Spleen (tissue), 7 donors: ENCODE data around the gene SLC46A1.

Source experiments
- POLR2A ChIP-seq, 3 donors: fragments of 450-650 bp; IDR thresholded peaks; one replicate each; pipeline ENCODE4 v1.5.1; 2017; ENCODE audit warnings: antibody characterized with exemption in 3 of 3, mild to moderate bottlenecking in 1 of 3
- TF ChIP-seq, protein P1 (sequence below), 11 experiments: fragments of 200-600 bp in 7 of 11; fragments of 450-650 bp in 4 of 11; sonication (generic) in 4 of 11; IDR thresholded peaks in 8 of 11; conservative IDR thresholded peaks in 3 of 11; 1 replicate in 7 of 11; 2 replicates in 4 of 11; pipeline versions ENCODE4 v1.4.0 to v1.8.0; 2016 to 2021; ENCODE audit warnings: antibody characterized with exemption in 11 of 11, inconsistent platforms in 4 of 11, mild to moderate bottlenecking in 1 of 11
- donor health status: DM: no; HTN: no; CAD: no; lungs with moderate emphysema.
- donor health status: DM: no; HTN: no; CAD: no.
- donor health status: DM: no; HTN: no; CAD: no.

DNA sequence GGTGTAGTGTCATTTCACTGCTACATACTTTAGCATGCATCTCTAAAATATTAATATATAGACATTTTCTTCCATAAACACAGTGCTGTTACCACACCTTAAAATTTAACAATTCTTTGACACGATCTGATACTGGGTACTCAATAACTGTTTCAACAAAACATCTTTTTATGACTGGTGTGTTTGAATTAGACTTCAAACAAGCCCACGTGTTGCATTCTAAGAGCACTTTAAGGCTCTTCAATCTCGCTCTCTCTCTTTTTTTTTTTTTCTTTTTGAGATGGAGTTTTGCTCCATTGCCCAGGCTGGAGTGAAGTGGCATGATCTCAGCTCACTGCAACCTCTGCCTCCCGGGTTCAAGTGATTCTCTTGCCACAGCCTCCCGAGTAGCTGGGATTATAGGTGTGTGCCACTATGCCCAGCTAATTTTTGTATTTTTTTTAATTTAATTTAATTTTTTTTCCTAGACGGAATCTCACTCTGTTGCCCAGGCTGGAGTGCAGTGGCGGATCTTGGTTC, 15.8 kb upstream of the SLC46A1 start:
- TF ChIP-seq, protein P1, sequence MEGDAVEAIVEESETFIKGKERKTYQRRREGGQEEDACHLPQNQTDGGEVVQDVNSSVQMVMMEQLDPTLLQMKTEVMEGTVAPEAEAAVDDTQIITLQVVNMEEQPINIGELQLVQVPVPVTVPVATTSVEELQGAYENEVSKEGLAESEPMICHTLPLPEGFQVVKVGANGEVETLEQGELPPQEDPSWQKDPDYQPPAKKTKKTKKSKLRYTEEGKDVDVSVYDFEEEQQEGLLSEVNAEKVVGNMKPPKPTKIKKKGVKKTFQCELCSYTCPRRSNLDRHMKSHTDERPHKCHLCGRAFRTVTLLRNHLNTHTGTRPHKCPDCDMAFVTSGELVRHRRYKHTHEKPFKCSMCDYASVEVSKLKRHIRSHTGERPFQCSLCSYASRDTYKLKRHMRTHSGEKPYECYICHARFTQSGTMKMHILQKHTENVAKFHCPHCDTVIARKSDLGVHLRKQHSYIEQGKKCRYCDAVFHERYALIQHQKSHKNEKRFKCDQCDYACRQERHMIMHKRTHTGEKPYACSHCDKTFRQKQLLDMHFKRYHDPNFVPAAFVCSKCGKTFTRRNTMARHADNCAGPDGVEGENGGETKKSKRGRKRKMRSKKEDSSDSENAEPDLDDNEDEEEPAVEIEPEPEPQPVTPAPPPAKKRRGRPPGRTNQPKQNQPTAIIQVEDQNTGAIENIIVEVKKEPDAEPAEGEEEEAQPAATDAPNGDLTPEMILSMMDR (IDR thresholded peaks at IDR 0.05 in 8 of 11, conservative IDR thresholded peaks at IDR 0.05 in 3 of 11) = no peak
- TF ChIP-seq POLR2A (IDR thresholded peaks at IDR 0.05) = no peak
